HG03064 (cell line): ENCODE measurements around the gene IL12A.

Experiments
- ATAC-seq: cut with Tn5 transposase; IDR thresholded peaks from one replicate; pipeline ENCODE4 v1.9.1; 2021; ENCODE audit warnings: low read depth; ENCODE audit not compliant: unreplicated experiment

IL12A gene

GRCh38 chr3:159988617-159989271 is at the start of gene IL12A:
Gene IL12A (plus strand): TSS chr3:159988835.
- ATAC-seq = peak; percentile 92

DNA sequence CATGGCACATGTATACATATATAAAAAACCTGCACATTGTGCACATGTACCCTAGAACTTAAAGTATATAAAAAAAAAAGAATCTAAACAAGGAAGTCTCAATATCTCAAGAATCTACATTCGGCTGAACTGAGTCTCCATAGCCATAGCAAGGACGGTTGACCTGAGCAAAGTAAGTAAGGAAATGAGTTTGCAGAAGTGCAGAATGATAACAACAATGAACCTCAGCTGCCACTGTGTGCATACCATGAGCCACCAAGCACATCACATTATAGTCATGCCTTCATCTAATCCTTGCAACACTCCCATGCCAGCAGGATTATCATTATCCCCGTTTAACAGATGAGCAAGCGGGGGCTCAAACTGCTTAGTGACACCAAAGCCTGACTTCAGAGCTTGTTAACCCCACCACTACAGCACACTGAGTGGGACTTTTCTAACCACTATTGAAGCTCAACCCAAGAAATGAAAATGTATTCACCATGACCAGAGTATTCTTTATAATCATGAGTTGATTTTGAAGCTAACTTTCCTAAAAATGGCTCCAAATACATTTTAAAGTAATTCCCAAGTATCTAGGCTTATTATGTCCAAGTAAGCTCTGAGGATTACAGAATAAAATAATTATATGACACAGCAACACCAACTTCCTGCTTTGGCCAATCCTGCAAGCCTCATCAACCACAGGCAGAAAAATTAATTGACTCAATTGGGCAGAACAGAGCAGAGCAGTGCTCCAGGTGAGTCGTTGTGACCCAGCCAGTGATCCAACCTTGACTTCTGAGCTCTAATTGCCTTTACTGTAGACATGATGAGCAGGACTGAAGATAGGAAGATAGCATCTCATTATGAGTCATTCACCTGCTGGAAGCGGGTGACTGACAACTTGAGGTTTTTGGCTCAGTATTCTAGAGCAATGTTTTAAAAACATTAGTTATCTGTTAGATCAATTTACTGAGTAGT is 47.3 kb upstream of the IL12A start:
- ATAC-seq = peak; percentile 79

- ATAC-seq = no peak
Measured at GRCh38 chr3:159944781-159945180, 43.9 kb upstream of the IL12A start.

DNA sequence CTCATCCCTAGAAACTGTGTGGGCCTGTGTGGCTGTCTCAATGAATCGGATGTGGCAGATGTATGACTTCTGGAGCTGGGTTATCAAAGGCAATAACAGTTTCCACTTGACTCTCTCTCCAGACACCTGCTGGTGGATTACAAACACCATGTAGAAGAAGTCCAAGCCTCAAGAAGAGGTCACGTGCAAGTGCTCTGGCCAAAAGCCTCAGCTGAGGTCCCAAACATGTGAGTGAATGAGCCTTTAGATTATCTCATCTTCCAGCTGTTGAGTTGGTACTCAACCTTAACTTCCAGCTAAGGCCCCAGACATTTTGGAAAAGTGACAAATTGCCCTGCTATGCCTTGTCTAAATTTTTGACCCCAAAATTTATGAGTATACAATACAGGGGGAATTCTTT is 42.7 kb upstream of the IL12A start:
- no peak for ATAC-seq

DNA sequence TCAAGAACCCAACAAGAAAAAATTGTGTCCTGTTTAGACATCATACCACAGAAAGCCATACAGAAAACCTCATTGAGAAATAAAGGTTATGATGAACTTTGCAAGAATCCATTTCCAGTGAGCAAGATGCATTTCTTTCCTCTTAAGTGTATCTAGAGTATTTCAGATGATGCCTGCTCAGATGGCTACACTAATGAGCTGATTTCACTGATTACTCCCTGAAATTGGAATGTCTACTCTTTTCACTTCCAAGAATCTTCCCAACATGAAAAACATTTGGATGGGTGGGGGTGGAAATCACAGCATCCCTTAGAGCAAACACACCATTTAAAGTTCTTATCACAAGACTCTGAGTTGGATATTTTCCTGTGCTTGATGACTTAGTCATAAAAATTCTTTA is 41.4 kb upstream of the IL12A start:
- ATAC-seq = no peak

DNA sequence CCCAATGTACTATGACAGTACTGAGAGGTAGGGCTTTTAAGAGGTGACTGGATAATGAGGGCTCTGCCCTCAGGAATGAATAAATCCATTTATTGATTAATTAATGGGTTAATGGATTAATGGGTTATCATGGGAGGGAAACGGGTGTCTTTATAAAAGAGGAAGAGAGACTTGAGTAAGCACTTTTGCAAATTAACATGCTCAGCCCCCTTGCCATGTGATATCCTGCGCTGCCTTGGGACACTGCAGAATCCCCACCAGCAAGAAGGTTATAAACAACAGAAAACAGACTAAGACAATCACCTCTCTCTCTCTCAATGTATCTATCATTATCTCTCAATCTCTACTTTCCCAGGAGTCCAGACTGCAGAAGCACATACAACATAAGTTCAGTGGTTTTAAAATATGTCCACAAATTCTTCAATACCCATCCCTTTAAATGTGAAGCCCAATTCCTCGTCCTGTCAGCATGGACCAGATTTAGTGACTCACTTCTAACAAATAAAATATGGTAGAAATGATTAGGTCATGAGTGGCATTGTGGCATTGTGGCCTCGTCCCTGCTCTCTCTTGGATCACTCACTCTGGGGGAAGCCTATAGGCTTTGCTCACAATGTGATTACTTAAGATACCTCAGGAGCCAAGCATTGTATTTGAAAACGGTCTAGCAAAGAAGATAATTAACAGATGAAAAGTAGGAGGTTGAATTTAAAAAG is 40.0 kb upstream of the IL12A start:
- no peak for ATAC-seq

- peak; percentile 79 for ATAC-seq
Measured at GRCh38 chr3:159950156-159950898, 38.3 kb upstream of the IL12A start.

- no peak for ATAC-seq
Measured at GRCh38 chr3:159951540-159951939, 37.1 kb upstream of the IL12A start.

DNA sequence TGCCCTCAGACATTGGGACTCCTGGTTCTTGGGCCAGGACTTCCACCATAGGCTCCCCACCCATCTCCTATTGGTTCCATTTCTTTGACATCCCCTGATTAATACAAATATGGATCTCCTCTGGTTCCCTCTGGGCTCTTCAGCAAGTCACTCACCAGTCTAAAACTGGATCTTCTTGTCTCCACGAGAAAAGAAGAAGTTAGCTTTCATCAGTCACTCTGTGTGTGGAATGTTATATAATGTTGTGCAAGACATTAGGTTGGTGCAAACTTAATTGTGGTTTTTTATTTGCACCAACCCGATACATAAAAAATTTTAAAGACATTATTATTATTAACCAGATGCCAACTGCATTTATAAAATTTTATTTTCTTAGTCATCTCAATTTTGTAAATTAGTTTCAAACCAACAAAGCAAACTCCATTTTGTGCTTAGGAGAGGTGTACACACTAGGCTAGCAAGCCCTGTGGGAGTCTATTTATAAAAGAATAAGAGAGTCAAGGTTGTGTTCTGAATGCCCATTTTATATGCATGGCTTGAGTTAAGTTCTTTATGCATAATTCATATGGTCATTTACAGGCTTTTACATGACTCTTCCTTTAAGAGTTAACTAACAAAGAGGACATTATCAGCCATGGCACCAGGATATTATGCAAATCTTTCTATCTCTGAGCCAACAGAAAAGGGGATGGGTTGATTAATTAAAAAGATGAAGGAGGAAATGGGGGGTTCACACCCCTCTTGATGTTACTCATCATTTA is 35.1 kb upstream of the IL12A start:
- no peak for ATAC-seq

DNA sequence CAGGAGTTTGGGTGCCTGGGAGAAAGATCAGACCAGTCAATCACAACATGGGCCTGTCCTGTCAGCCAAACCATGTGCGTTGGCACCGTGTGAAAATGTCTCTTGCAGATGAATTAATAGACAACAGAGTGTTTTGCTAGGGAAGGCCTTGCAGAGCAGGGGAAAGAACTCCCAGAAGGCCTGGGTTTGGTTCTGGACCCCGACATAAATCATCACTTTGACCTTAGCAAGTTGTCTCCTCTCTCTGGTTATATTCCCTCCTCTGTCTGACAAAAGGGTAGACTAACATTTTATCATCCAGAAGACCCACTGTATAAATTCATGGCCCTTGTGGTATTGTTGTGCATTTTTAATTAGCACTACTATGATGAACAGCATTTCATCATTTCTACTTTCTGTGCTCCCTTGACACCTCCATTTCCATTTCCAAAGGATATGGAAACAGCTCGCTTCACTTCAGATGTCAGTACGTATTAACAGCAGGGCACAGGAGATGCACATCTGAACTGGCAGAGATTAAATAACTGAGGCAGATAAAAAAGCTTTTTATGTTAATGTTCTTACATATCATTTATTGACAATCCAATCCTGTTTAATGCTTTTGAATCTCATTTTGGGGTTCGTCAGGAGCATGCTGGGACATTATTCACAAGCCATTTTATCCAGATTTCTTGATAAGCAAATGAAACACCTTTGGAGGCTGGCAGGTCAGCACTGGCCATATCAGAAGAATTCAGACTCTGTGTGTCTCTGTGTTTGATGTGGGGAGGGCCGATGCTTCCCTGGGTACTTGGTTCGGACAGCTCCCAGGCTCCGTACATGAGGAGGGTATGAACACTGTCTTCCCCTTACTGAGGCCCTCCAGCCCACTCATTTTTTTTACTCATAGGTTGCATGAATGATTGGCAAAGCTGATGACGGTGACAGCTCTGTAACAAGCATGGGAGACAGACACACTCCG is 28.2 kb upstream of the IL12A start:
- ATAC-seq = no peak

DNA sequence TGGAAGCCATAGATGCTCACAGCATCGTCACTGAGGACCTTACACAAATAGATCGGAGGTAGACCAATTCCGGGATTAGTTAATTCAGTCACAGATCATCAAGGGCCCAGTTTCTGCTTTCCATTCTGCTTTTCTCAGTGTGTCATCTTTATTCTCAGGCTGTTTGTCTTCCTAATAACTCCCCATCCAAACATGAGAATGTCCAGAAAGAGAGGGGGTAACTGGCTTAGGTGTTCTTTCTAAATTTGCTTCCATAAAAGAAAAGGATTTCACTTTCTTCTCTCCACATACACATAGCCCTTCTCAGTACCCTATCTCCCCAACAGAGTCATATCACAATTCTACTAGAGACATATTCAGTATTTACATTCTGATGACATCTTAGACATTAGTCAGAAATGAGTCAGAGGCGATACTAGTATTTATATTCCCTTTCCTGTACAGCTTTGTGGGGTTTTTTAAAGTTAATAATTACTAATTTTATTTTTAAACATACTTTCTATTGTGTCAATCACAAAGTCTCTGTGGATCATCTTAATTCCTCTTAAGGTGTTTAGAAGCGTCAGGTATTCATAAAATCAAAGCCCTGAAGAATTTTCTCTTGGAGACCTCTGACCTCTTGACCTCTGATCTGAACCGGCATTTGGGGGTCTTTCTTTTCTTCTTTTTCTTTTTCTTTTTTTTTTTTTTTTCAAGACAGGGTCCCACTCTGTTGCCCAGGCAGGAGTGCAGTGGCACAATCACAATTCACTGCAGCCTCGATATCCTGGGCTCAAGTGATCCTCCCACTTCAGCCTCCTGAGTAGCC is 24.3 kb upstream of the IL12A start:
- ATAC-seq = peak; percentile 100

DNA sequence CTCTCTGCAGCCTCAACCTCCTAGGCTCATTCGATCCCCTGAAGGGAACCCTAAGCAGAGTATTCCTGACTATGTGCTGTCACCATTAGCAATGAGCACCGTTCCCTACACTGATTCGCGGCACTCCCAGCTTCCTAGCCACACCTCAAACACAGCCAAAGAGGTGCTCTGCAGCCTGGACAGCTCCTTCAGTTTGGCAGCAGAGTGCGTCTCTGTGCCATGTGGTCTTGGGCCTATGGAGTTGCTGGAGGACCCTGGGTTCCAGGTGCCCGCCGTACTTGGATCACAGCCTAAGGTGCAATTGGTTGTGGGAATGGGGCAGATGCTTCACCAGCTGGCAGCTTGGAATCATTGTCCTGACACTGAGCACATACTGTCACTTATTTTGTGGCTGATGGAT is 17.3 kb upstream of the IL12A start:
- no peak for ATAC-seq

- no peak for ATAC-seq
Measured at GRCh38 chr3:159977295-159977694, 11.3 kb upstream of the IL12A start.

DNA sequence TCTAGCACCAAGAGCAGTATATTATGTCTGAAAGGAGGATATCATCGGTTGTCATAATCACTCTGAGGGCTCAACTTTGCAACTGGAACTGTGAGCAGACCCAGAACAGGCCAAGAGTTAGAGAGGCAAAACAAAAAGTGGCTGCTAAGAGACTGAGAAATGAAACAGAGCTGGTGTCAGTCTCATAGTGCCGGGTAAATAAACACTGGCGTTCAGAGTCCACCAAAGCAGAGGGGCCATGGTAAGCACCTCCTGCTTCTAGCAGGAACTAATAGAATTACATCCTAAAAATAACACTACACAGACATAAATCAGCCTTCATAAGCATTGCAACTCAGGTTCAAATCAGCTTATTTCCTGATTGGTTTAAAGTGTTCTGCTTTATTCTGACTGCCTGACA is 10.3 kb upstream of the IL12A start:
- ATAC-seq = peak; percentile 95

- no peak for ATAC-seq
Measured at GRCh38 chr3:159978918-159979703, 9.5 kb upstream of the IL12A start.

DNA sequence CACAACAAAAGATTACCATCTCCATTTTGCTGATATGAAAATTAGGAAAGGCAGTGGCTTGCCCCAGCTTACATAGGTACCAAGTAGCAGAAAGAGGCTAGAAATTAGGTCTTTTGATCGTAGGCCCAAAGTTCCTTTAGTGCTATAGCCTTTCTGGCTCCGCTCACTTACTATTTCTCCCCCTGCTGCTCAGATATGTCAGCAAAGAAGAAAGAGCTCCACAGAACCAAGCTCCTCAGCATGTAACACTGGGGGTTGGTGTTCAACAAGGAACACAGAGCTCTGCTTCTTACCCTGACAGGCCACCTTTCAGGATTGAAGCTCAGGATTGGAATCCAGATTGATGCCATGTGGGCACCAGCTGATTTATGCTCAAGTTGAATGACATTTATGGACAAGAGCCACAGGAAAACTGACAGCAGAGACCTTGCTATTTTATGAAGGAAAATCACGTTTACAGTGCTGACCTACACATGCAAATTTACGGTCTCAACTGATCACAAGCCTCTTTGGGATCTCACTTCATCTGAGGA is 6.1 kb upstream of the IL12A start:
- ATAC-seq = no peak

GRCh38 chr3:159987291-159987711 is 1.3 kb upstream of the IL12A start:
- no peak for ATAC-seq
